ENCODE results near the gene SAP30BP.

DNA sequence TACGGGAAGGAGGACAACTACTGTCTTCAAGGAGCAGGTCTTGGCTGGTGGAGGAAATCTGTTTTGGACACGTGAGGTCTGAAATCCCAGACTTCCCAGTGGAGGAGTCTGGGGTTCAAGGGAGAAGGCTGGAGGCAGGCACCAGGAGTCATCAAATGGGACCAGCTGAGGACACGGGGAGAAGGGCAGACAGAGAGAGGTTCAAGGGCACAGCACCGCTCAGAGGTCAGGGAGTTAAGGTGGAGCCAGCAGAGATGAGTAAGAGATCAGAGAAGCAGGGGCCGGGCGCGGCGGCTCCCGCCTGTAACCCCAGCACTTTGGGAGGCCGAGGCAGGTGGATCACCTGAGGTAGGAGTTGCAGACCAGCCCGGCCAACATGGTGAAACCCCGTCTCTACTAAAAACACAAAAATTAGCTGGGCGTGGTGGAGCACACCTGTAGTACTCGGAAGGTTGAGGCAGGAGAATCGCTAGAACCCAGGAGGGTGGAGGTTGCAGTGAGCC is 44.3 kb upstream of the SAP30BP start:
- no peak for TF ChIP-seq CTCF (IDR thresholded peaks at IDR 0.05; ENCODE audit: borderline replicate concordance, extremely low read depth, low read length, poor library complexity, severe bottlenecking)
- TF ChIP-seq EZH2 (IDR thresholded peaks at IDR 0.05; ENCODE audit: borderline replicate concordance, low read depth, low read length, severe bottlenecking) = no peak
